Measurements from ENCODE around the gene NID1. TPM values are rescaled to one million over a fixed set of nuclear protein-coding genes. Genes with fewer than 3 reads are reported as not detected.

The NID1 gene
- under 1 TPM in 1 of 2 experiments, not detected in 1; 0.08 TPM for total RNA-seq

GRCh38 chr1:236064674-236065508 is at the start of gene NID1:
TSS of gene NID1 (minus strand) at chr1:236065090. CDS start at chr1:236065079, 11 bp downstream.

Other genes with a start within 250 kb of the NID1 start
- 10 to 100 TPM; 28.1 to 31.0 TPM for gene LYST, start 198.2 kb downstream of the NID1 start, total RNA-seq
- 1 to 10 TPM; 4.8 to 5.1 TPM for gene GPR137B, start 77.4 kb upstream of the NID1 start, total RNA-seq
- 1 to 10 TPM; 4.1 to 5.7 TPM for gene ERO1B, start 216.9 kb upstream of the NID1 start, total RNA-seq